OCI-LY7 (cell line): ENCODE results near the gene SEC24B. TPM values are rescaled to one million over a fixed set of nuclear protein-coding genes. Genes with fewer than 3 reads are reported as not detected.
A peak's percentile ranks its signal among the peaks of the same experiment; 100 is the strongest.

Source experiments
- Bru-seq: library from RNA; stranded (reverse); fragments of 400-500 nt; gene quantifications from one replicate; lab custom pipeline; 2021; lab: Mats Ljungman, UMichigan
- BruChase-seq, 2 experiments: library from RNA; stranded (reverse); fragments of 400-500 nt; gene quantifications; one replicate each; lab custom pipeline; 2021; lab: Mats Ljungman, UMichigan
- BruUV-seq: library from RNA; stranded (reverse); fragments of 400-500 nt; replicated peaks from 2 replicates; lab custom pipeline; 2021; lab: Mats Ljungman, UMichigan
- CTCF ChIA-PET: fragments of 300-600 bp; sonication (Branson Sonifier 250); formaldehyde crosslinking; loops from one replicate; lab custom pipeline; 2022; ENCODE audit warnings: antibody characterized with exemption; ENCODE audit not compliant: unreplicated experiment; lab: Charles Lee
- POLR2A ChIA-PET: fragments of 300-600 bp; sonication (Branson Sonifier 250); formaldehyde crosslinking; loops from one replicate; lab custom pipeline; 2022; ENCODE audit warnings: antibody characterized with exemption; lab: Charles Lee
- DNase-seq: peaks from one replicate; pipeline ENCODE4 v3.0.0-alpha.2; 2015; ENCODE audit warnings: low spot score
- H2AFZ ChIP-seq: fragments of 200-600 bp; sonication (generic), shearing (Covaris generic); 2 replicates; pipeline ENCODE4 v1.6.1; 2014; ENCODE audit warnings: mild to moderate bottlenecking, antibody characterized with exemption, low read length, moderate library complexity
- H3K27ac ChIP-seq: fragments of 200-600 bp; sonication (generic); 2 replicates; pipeline ENCODE4 v1.5.1; 2014; ENCODE audit warnings: mixed run types, low read depth, mild to moderate bottlenecking, moderate library complexity, low read length, inconsistent platforms; ENCODE audit not compliant: poor library complexity, severe bottlenecking
- H3K36me3 ChIP-seq: fragments of 200-600 bp; sonication (generic); 2 replicates; pipeline ENCODE4 v1.6.1; 2014; ENCODE audit warnings: mild to moderate bottlenecking, antibody characterized with exemption, low read length, moderate library complexity, mixed read lengths; ENCODE audit not compliant: insufficient read depth
- H3K4me1 ChIP-seq: fragments of 200-600 bp; sonication (generic); 2 replicates; pipeline ENCODE4 v1.5.1; 2014; ENCODE audit warnings: mild to moderate bottlenecking, low read length; ENCODE audit not compliant: insufficient read depth, poor library complexity, severe bottlenecking
- H3K4me2 ChIP-seq: fragments of 200-600 bp; sonication (generic); 2 replicates; pipeline ENCODE4 v1.6.1; 2014; ENCODE audit warnings: mild to moderate bottlenecking, low read length
- H3K4me3 ChIP-seq: fragments of 200-600 bp; sonication (generic); 2 replicates; pipeline ENCODE4 v1.5.1; 2014; ENCODE audit warnings: mild to moderate bottlenecking, low read depth, low read length; ENCODE audit not compliant: poor library complexity, severe bottlenecking
- H3K79me2 ChIP-seq: fragments of 200-600 bp; sonication (generic); 2 replicates; pipeline ENCODE4 v1.6.1; 2016; ENCODE audit warnings: low read depth, mild to moderate bottlenecking, low read length, moderate library complexity, mixed read lengths; ENCODE audit not compliant: insufficient read depth
- H3K9me2 ChIP-seq: fragments of 200-600 bp; sonication (generic); 2 replicates; pipeline ENCODE4 v1.6.1; 2016; ENCODE audit warnings: mild to moderate bottlenecking, low read length, mixed read lengths; ENCODE audit not compliant: insufficient read depth
- H3K9me3 ChIP-seq: fragments of 200-600 bp; sonication (generic); 2 replicates; pipeline ENCODE4 v1.6.1; 2014; ENCODE audit warnings: mild to moderate bottlenecking, mixed run types, low read length, mixed read lengths
- H4K20me1 ChIP-seq: fragments of 200-600 bp; sonication (generic); 2 replicates; pipeline ENCODE4 v1.6.1; 2014; ENCODE audit warnings: mild to moderate bottlenecking, antibody characterized with exemption, low read length, moderate library complexity, mixed read lengths; ENCODE audit not compliant: insufficient read depth
- EZH2phosphoT487 ChIP-seq: fragments of 200-600 bp; sonication (generic); IDR thresholded peaks from 2 replicates; pipeline ENCODE4 v1.6.1; 2018; ENCODE audit warnings: low read depth, borderline replicate concordance, mild to moderate bottlenecking, mixed run types, antibody characterized with exemption, low read length, moderate library complexity, mixed read lengths
- intact Hi-C: fragments of 100-400 bp; cut with micrococcal nuclease; formaldehyde crosslinking; loops from one replicate; pipeline ENCODE4 v1.10.0; 2022; ENCODE audit not compliant: unreplicated experiment
- long read RNA-seq: library from polyadenylated mRNA; stranded (forward); transcript quantifications from one replicate; pipeline ENCODE4 v2.0.0, GENCODE V29; 2022
- total RNA-seq, 2 experiments: library from RNA; depleted of rRNA in 1 of 2; stranded (reverse); fragments of >200 nt in 1 of 2; shearing (Covaris generic) in 1 of 2; gene quantifications; 2 replicates each; pipeline ENCODE4 v1.2.3, GENCODE V29; 2014 to 2022
- TF ChIP-seq, protein P1 (sequence below): fragments of 200-600 bp; sonication (generic); conservative IDR thresholded peaks from 2 replicates; pipeline ENCODE4 v1.5.1; 2014; ENCODE audit warnings: mild to moderate bottlenecking, antibody characterized with exemption, low read length, moderate library complexity, mixed read lengths

The SEC24B gene
- total RNA-seq (2014; rRNA removed; shearing (Covaris generic)) (8.7 and 13.1 TPM in 2 replicates), total RNA-seq (2022) (26.3 and 28.6 TPM in 2 replicates), Bru-seq, nascent RNA (percentile 87 among the genes with signal in this experiment), BruChase-seq, experiment 1, labeled RNA remaining after a 6-hour chase (percentile 72 among the genes with signal in this experiment), BruChase-seq, experiment 2, labeled RNA remaining after a 2-hour chase (percentile 80 among the genes with signal in this experiment)
- long read RNA-seq, full-length matches to known transcripts = 8 of 49 reads
- long read RNA-seq, partial matches to known transcripts = 26 of 49 reads
- long read RNA-seq, other reads (novel, unspliced or antisense) = 15 of 49 reads

DNA sequence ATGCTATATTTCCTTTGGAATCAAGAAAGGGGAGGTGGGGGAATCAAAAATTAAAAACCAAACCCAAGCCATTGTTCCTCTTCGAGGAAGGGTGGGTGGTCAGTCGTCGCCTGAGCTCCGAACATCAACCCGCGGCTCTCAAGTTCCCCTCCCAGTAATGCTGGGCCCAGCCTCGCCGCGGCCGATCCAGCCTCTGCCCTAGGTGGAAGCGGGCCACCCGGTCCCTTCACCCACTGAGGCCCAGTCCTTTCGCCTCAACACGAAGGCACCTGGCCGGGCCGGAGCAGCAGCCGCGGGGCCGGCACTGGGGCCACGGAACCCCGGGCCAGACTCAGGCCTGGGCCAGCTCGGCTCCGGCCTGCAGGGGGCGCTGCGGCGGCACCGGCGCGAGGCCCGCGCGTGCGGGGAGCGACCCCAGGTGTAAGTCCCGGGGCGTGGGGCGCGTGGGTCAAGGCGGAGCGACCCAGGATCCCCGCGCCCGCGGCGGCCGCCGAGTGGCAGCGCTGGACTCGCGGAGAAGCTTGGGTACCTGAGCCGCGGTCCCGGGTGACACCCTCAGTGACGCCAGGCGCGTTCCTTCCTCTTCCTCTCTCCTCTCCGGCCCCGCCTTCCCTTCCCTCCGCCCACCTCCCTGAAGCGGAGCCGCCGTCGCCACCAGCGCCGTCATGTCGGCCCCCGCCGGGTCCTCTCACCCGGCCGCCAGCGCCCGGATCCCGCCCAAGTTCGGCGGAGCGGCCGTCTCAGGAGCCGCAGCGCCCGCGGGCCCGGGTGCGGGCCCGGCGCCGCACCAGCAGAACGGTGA is at the start of gene SEC24B:
Gene SEC24B (plus strand): TSS at position 611 of the 802 bp plus-strand sequence. CDS start 55 bp downstream, at position 666.
- Histone ChIP-seq H3K9me2 (no peaks in the 10 kb centered on the region), H2AFZ (peak within 1 kb of the TSS; percentile 97), H3K9me3 (no peaks in the 10 kb centered on the region), H3K4me1 (peaks cover 22% of the 10 kb centered on the region), H4K20me1 (peaks cover 31% of the 10 kb centered on the region; the same call in 1 of the 2 replicates), H3K4me3 (peak within 1 kb of the TSS; percentile 93), H3K4me2 (peak within 1 kb of the TSS; percentile 97), H3K79me2 (peaks cover 41% of the 10 kb centered on the region), H3K27ac (peak within 1 kb of the TSS; percentile 28), H3K36me3 (no peaks in the 10 kb centered on the region)
- TF ChIP-seq, protein P1, sequence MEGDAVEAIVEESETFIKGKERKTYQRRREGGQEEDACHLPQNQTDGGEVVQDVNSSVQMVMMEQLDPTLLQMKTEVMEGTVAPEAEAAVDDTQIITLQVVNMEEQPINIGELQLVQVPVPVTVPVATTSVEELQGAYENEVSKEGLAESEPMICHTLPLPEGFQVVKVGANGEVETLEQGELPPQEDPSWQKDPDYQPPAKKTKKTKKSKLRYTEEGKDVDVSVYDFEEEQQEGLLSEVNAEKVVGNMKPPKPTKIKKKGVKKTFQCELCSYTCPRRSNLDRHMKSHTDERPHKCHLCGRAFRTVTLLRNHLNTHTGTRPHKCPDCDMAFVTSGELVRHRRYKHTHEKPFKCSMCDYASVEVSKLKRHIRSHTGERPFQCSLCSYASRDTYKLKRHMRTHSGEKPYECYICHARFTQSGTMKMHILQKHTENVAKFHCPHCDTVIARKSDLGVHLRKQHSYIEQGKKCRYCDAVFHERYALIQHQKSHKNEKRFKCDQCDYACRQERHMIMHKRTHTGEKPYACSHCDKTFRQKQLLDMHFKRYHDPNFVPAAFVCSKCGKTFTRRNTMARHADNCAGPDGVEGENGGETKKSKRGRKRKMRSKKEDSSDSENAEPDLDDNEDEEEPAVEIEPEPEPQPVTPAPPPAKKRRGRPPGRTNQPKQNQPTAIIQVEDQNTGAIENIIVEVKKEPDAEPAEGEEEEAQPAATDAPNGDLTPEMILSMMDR = peak; percentile 85
- TF ChIP-seq EZH2phosphoT487 = no peak
- POLR2A ChIA-PET = interaction anchor here (1.4 to 2.2 kb wide), 4 partner anchors 10 to 129 kb away, joined by 3 to 8 read pairs (median 6); partner anchors contain the start of gene MCUB
- intact Hi-C loops = loop anchor here (1.0 to 5.0 kb wide), 7 partner anchors 127 to 764 kb away; partner anchors contain the start of genes CASP6, ELOVL6, GAR1 and MCUB
- BruUV-seq = no TSS peak
- DNase-seq = peak; percentile 89
- CTCF ChIA-PET = interaction anchor here (1.1 kb wide), 1 partner anchor 109 kb away, joined by 3 read pairs; no protein-coding TSS in a partner anchor

DNA sequence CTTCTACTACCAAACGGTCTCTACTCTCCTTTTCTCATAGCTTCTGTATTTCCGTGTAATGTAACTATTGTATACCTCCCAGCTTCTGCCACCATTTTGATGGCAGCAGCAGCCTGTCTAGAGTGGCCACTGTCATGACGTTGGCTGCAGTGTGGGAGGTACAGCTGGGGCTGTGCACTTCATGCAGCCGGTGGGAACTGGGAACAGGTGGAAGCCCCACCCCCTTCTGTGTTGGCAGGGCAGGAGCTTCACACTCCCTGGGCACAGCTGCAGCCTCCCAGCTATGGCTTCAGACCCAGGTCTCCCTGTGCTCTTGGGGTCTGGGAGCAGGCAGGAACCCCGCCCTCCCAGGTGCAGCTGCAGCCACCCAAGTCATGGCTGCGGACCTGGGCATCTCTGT is 49.8 kb upstream of the SEC24B start:
- Histone ChIP-seq H2AFZ (no peak overlapping the region), H3K4me2 (no peak overlapping the region), H3K79me2 (no peaks in the 10 kb centered on the region), H3K4me1 (no peaks in the 10 kb centered on the region), H4K20me1 (no peaks in the 10 kb centered on the region), H3K27ac (no peak overlapping the region), H3K4me3 (no peak overlapping the region), H3K36me3 (no peaks in the 10 kb centered on the region), H3K9me2 (no peaks in the 10 kb centered on the region), H3K9me3 (no peaks in the 10 kb centered on the region)
- intact Hi-C loops = no loop called here
- no peak for TF ChIP-seq EZH2phosphoT487
- TF ChIP-seq, protein P1 = no peak
- POLR2A ChIA-PET = no interaction called here
- peak; percentile 7 for DNase-seq
- no TSS peak for BruUV-seq
- CTCF ChIA-PET = interaction anchor here (0.5 kb wide), 1 partner anchor 32 kb away, joined by 4 read pairs; no protein-coding TSS in a partner anchor
